CD4-positive, alpha-beta T cell (primary cell): ENCODE measurements around the gene CTXND1. TPM values are rescaled to one million over a fixed set of nuclear protein-coding genes. Genes with fewer than 3 reads are reported as not detected.

ENCODE experiments used
- ATAC-seq: fragments of 200-7000 bp; cut with Tn5 transposase; one replicate; pipeline ENCODE4 v1.10.0; 2022; ENCODE audit warnings: mild to moderate bottlenecking; ENCODE audit not compliant: poor library complexity
- CTCF ChIA-PET: fragments of 350-600 bp; sonication (Branson Sonifier 250); formaldehyde crosslinking; loops from one replicate; lab custom pipeline; 2021; ENCODE audit warnings: antibody characterized with exemption, inconsistent platforms; lab: Charles Lee
- POLR2A ChIA-PET: fragments of 350-600 bp; sonication (Branson Sonifier 250); formaldehyde crosslinking; loops from one replicate; lab custom pipeline; 2021; ENCODE audit warnings: antibody characterized with exemption, inconsistent platforms; lab: Charles Lee
- DNase-seq, 14 experiments: peaks; one replicate each; pipeline ENCODE4 v3.0.0-alpha.2; 2013 to 2020; ENCODE audit warnings: mixed read lengths in 2 of 14
- H3K27ac ChIP-seq, 2 donors: one replicate each; pipeline versions ENCODE4 v1.5.1 to v1.7.0; 2013; ENCODE audit warnings: low read length in 2 of 2, low read depth in 1 of 2, mild to moderate bottlenecking in 1 of 2
- H3K27me3 ChIP-seq, 2 experiments: 1 replicate in 1 of 2; 2 replicates in 1 of 2; pipeline versions ENCODE4 v1.6.1 to v1.7.0; 2013; ENCODE audit warnings: low read length in 2 of 2, control low read depth in 1 of 2, mild to moderate bottlenecking in 1 of 2, moderate library complexity in 1 of 2; ENCODE audit not compliant: insufficient read depth in 2 of 2, control insufficient read depth in 1 of 2
- H3K36me3 ChIP-seq: one replicate; pipeline ENCODE4 v1.6.1; 2013; ENCODE audit warnings: low read length, control low read depth; ENCODE audit not compliant: insufficient read depth
- H3K4me1 ChIP-seq: one replicate; pipeline ENCODE4 v1.6.1; 2013; ENCODE audit warnings: low read length, control low read depth; ENCODE audit not compliant: insufficient read depth
- H3K4me3 ChIP-seq: one replicate; pipeline ENCODE4 v1.5.1; 2013; ENCODE audit warnings: mild to moderate bottlenecking, low read length, moderate library complexity
- H3K9me3 ChIP-seq, 2 experiments: 1 replicate in 1 of 2; 2 replicates in 1 of 2; pipeline versions ENCODE4 v1.6.1 to v1.7.0; 2013; ENCODE audit warnings: low read length in 2 of 2, mild to moderate bottlenecking in 2 of 2, control low read depth in 1 of 2, moderate library complexity in 1 of 2; ENCODE audit not compliant: control insufficient read depth in 1 of 2, insufficient read depth in 1 of 2
- H3K27ac Mint-ChIP-seq: one replicate; pipeline ENCODE4 v1.8.0; 2020; ENCODE audit warnings: mixed read lengths
- H3K27me3 Mint-ChIP-seq: one replicate; pipeline ENCODE4 v1.8.0; 2021; ENCODE audit warnings: mixed read lengths
- H3K36me3 Mint-ChIP-seq: one replicate; pipeline ENCODE4 v1.8.0; 2021; ENCODE audit warnings: low read depth, mixed read lengths
- H3K4me1 Mint-ChIP-seq: one replicate; pipeline ENCODE4 v1.8.0; 2021; ENCODE audit warnings: low read depth, mixed read lengths
- H3K4me3 Mint-ChIP-seq: one replicate; pipeline ENCODE4 v1.8.0; 2020; ENCODE audit warnings: mild to moderate bottlenecking, mixed read lengths
- H3K9me3 Mint-ChIP-seq: one replicate; pipeline ENCODE4 v1.8.0; 2020; ENCODE audit warnings: mixed read lengths
- intact Hi-C, 2 experiments: fragments of 100-400 bp; cut with DNase I in 1 of 2; cut with micrococcal nuclease in 1 of 2; formaldehyde crosslinking; loops; one replicate each; pipeline versions ENCODE4 v1.15.1 to v1.9.0; 2023 to 2025; cut with DNase I, micrococcal nuclease
- total RNA-seq, 174 experiments: library from RNA in 2 of 174; stranded (reverse) in 2 of 174; gene quantifications; one replicate each; pipeline ENCODE4 v1.2.3 and lab custom pipeline; 2021 to 2026
- TF ChIP-seq, protein P1 (sequence below): fragments of 200-600 bp; IDR thresholded peaks from one replicate; pipeline ENCODE4 v1.8.0; 2022; ENCODE audit warnings: antibody characterized with exemption, mild to moderate bottlenecking

Gene CTXND1
- total RNA-seq, 2 experiments from 2014 or later, result not detected

DNA sequence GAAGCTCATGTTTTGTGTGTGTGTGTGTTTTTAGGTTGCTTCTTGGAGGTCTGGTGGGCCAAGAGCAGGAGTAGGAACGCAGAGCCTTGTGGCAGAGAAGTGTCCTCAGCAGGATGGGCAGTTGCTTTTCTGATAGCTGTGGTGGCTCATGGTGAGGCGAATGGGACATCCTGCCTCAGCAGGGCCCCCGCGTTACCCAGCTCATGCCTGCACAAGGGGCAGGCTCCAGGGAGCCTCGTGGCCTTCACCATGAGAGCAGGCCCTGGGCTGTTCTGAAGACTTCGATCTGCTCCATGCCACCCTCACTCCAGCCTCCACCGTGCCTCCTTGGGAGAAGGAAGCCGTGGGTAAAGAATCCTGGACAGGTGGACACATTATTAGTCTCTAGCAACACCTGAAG is 33.4 kb upstream of the CTXND1 start:
- intact Hi-C loops, result no loop called here
- TF ChIP-seq, protein P1, sequence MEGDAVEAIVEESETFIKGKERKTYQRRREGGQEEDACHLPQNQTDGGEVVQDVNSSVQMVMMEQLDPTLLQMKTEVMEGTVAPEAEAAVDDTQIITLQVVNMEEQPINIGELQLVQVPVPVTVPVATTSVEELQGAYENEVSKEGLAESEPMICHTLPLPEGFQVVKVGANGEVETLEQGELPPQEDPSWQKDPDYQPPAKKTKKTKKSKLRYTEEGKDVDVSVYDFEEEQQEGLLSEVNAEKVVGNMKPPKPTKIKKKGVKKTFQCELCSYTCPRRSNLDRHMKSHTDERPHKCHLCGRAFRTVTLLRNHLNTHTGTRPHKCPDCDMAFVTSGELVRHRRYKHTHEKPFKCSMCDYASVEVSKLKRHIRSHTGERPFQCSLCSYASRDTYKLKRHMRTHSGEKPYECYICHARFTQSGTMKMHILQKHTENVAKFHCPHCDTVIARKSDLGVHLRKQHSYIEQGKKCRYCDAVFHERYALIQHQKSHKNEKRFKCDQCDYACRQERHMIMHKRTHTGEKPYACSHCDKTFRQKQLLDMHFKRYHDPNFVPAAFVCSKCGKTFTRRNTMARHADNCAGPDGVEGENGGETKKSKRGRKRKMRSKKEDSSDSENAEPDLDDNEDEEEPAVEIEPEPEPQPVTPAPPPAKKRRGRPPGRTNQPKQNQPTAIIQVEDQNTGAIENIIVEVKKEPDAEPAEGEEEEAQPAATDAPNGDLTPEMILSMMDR, result no peak
- Histone ChIP-seq H3K4me3 (no peak overlapping the region), H3K27me3 (no peaks in the 10 kb centered on the region), H3K9me3 (peaks cover 0 to 6% of the 10 kb centered on the region in 2 experiments), H3K27ac (no peak overlapping the region), H3K4me1 (no peaks in the 10 kb centered on the region), H3K36me3 (no peaks in the 10 kb centered on the region)
- ChIA-PET POLR2A (no interaction called here), CTCF (no interaction called here)
- no peak for ATAC-seq
- H3K9me3 Mint-ChIP-seq, result no peaks in the 10 kb centered on the region
- no peak overlapping the region for H3K27ac Mint-ChIP-seq
- peaks cover 34% of the 10 kb centered on the region for H3K27me3 Mint-ChIP-seq
- DNase-seq, result no peak
- no peak overlapping the region for H3K4me3 Mint-ChIP-seq
- no peaks in the 10 kb centered on the region for H3K4me1 Mint-ChIP-seq
- H3K36me3 Mint-ChIP-seq, result no peaks in the 10 kb centered on the region

DNA sequence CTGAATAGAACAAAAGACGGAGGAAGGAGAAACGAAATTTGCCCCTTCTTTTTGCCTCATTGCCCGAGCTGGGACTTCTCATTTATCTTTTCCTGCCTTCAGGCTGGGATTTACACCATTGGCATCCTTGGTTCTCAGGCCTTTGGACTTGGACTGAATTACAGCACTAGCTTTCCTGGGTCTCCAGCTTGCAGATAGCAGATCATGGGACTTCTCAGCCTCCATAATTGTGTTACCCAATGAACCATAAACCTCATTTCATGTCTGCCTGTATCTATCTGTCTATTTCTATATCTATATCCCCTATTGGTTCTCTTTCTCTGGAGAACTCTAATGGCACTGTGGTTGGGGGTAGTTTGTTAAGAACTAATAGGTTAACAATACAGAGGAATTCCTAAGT is 31.5 kb upstream of the CTXND1 start:
- POLR2A ChIA-PET, result no interaction called here
- Histone ChIP-seq H3K4me3 (no peak overlapping the region), H3K27ac (no peak overlapping the region), H3K36me3 (no peaks in the 10 kb centered on the region), H3K9me3 (peaks cover 0 to 6% of the 10 kb centered on the region in 2 experiments), H3K27me3 (no peaks in the 10 kb centered on the region), H3K4me1 (no peaks in the 10 kb centered on the region)
- Mint-ChIP-seq H3K27me3 (peaks cover 32% of the 10 kb centered on the region), H3K4me3 (no peak overlapping the region), H3K4me1 (no peaks in the 10 kb centered on the region), H3K9me3 (no peaks in the 10 kb centered on the region), H3K27ac (no peak overlapping the region), H3K36me3 (no peaks in the 10 kb centered on the region)
- no peak for DNase-seq
- no peak for ATAC-seq
- TF ChIP-seq, protein P1, result no peak
- CTCF ChIA-PET, result no interaction called here
- intact Hi-C loops, result no loop called here

DNA sequence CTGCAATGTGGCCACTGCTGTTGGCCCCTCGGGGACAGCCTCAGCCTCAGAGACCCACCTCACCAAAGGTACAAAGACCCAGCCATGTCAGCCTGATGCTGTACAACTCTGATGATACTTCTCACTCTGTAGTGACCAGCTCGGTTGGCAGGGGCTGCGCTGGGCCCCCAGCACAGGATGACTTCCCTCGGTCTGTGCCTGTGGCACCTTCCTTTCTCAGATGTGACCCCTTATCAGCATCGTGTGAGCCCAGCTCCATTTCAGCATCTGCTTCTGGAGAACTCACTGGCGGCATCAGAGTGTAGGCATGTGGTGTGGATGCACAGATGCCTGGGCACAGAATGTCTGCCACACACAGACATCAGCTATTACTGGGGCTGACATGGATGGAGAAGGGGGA is 25.1 kb upstream of the CTXND1 start:
- no peak overlapping the region for H3K27ac ChIP-seq
- Mint-ChIP-seq H3K27ac (no peak overlapping the region), H3K4me1 (no peaks in the 10 kb centered on the region), H3K27me3 (peaks cover 18% of the 10 kb centered on the region), H3K9me3 (no peaks in the 10 kb centered on the region), H3K4me3 (no peak overlapping the region), H3K36me3 (no peaks in the 10 kb centered on the region)
- no peaks in the 10 kb centered on the region for H3K4me1 ChIP-seq
- H3K36me3 ChIP-seq, result no peaks in the 10 kb centered on the region
- intact Hi-C loops, result no loop called here
- peaks cover 3 to 7% of the 10 kb centered on the region in 2 experiments for H3K27me3 ChIP-seq
- H3K4me3 ChIP-seq, result no peak overlapping the region
- TF ChIP-seq, protein P1, result no peak
- ATAC-seq, result no peak
- ChIA-PET POLR2A (no interaction called here), CTCF (no interaction called here)
- peaks cover 0 to 5% of the 10 kb centered on the region in 2 experiments for H3K9me3 ChIP-seq
- DNase-seq, result no peak
